Fibroblast of villous mesenchyme (primary cell): ENCODE results near the gene NIPSNAP3A. TPM values are rescaled to one million over a fixed set of nuclear protein-coding genes. Genes with fewer than 3 reads are reported as not detected.
A peak's percentile ranks its signal among the peaks of the same experiment; 100 is the strongest.
"Not testable (repeated sequence)": the region's sequence is repeated elsewhere in the genome, so short reads cannot be mapped to it uniquely, and the experiment has no call there.

Experiments
- DNase-seq: peaks from one replicate; pipeline ENCODE4 v3.0.0-alpha.2; 2010; ENCODE audit warnings: low read depth
- H3K4me3 ChIP-seq: 2 replicates; pipeline ENCODE4 v1.5.1; 2011; ENCODE audit warnings: low read depth, mild to moderate bottlenecking, low read length
- total RNA-seq: library from RNA; depleted of rRNA; stranded (reverse); fragments of >200 nt; gene quantifications from 2 replicates; pipeline ENCODE4 v1.2.3, GENCODE V29; 2012
- TF ChIP-seq, protein P1 (sequence below): IDR thresholded peaks from 2 replicates; pipeline ENCODE4 v1.5.1; 2012; ENCODE audit warnings: low read depth, mild to moderate bottlenecking, low read length; ENCODE audit not compliant: insufficient read depth

Gene NIPSNAP3A
- total RNA-seq = 40.6 and 51.4 TPM in 2 replicates

DNA sequence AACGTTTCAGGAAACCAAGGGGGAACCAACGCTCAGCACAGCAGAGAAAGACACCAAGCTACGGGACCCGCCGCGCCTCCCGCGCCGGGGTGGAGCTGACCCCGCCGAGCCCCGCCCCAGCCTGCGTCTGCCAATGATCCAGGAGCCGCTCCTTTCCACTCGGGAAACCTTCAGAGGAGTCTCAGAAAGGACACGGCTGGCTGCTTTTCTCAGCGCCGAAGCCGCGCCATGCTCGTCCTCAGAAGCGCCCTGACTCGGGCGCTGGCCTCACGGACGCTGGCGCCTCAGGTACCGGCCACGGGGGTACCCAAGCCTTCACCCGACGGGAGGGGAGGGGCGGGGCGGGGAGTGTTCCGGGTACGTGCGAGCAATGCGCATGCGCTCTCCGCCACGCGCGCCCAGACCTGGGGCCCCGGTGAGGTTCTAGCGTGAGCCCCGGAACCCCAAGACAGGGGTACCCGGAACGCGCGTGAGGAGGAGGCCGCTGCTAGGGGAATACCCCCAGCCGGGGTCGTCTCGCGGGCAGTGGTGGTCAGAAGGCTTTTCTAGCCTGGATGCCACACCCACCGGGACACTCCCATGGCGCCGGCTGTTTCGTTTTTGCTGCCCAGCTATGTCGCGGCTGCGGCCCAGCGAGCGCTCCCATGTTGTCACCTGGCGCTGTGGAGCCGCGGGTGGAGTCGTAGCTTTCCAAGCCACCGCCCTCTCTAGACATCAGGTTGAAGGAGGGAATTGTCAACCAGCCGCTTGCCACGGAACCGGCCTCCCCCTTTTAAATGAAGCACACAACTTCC, at the start of gene NIPSNAP3A:
Gene NIPSNAP3A (plus strand): TSS at position 119 of the 794 bp plus-strand sequence. CDS start 110 bp downstream, at position 229.
- peak; percentile 70 for DNase-seq
- TF ChIP-seq, protein P1, sequence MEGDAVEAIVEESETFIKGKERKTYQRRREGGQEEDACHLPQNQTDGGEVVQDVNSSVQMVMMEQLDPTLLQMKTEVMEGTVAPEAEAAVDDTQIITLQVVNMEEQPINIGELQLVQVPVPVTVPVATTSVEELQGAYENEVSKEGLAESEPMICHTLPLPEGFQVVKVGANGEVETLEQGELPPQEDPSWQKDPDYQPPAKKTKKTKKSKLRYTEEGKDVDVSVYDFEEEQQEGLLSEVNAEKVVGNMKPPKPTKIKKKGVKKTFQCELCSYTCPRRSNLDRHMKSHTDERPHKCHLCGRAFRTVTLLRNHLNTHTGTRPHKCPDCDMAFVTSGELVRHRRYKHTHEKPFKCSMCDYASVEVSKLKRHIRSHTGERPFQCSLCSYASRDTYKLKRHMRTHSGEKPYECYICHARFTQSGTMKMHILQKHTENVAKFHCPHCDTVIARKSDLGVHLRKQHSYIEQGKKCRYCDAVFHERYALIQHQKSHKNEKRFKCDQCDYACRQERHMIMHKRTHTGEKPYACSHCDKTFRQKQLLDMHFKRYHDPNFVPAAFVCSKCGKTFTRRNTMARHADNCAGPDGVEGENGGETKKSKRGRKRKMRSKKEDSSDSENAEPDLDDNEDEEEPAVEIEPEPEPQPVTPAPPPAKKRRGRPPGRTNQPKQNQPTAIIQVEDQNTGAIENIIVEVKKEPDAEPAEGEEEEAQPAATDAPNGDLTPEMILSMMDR = no peak
- H3K4me3 ChIP-seq = peak within 1 kb of the TSS; percentile 85

DNA sequence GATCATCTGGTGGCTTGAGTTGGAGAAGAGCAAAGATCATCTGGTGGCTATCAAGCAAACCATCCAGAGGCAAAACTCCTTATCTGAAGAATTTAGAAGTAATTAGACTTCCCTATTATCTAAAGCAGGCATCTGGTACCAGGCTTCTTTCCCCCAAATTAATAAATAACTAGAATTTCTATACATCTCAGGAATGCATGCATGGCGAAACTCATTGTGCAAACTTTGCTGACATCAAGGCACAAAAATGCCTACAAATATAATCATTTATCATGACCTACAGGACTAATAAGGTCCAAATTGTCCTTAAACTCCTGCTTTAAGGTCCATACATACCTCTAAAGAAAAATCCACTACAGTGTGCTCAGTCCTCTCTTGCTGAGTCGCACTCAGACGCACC, 47.2 kb upstream of the NIPSNAP3A start:
- DNase-seq = no peak
- TF ChIP-seq, protein P1 = no peak

DNA sequence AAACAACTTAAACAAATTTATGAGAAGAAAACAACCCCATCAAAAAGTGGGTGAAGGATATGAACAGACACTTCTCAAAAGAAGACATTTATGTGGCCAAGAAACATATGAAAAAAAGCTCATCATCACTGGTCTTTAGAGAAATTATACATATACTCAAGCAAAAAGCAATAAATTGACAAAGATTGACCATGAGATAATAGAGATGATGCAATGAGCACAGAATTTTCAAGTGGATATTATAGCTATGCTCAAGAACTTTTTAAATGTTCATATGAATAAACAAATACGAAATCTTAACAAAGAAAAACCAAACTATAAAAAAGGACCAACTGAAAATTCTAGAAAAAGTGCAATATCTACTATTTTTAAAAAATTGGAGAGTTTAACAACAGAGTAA, 38.7 kb upstream of the NIPSNAP3A start:
- not testable (repeated sequence) for H3K4me3 ChIP-seq, DNase-seq

More for the DNA sequence above, 47.2 kb upstream of the NIPSNAP3A start:
- no peak overlapping the region for H3K4me3 ChIP-seq

DNA sequence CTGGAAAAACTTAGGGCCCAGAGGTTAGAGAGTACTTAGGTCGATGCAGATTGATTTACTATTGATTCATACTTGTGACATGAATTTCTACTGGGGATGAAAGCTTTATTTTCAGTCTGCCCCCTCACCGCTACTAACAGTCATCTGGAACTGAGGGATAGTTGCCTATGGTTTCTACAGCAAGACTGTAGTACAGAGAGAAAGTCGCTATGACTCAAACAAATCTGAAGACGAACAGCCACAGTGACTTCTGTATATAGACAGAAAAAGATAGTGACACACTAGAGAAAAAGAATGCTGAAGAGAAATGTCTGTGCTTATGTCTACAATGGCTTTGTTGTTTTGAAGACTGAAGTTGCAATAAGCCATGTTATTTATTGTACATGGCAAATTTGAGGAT, 35.9 kb upstream of the NIPSNAP3A start:
- H3K4me3 ChIP-seq = no peak overlapping the region
- DNase-seq = no peak
- TF ChIP-seq, protein P1 = no peak

DNA sequence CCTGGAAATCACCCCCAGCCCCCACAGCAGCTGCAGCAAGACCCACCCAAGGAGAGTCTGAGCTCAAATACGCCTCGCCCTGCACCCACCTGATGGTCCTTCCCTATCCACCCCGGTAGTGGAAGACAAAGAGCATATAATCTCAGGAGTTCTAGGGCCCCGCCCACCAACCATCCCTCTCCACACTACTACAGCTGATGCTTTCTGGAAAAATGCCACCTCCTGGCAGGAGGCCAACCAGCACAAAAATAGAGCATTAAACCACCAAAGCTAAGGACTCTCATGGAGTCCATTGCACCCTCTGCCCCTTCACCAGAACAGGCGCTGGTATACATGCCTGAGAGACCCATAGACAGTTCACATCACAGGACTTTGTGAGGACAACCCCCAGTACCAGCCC, 22.5 kb upstream of the NIPSNAP3A start:
- TF ChIP-seq, protein P1 = no peak
- no peak overlapping the region for H3K4me3 ChIP-seq
- DNase-seq = no peak

DNA sequence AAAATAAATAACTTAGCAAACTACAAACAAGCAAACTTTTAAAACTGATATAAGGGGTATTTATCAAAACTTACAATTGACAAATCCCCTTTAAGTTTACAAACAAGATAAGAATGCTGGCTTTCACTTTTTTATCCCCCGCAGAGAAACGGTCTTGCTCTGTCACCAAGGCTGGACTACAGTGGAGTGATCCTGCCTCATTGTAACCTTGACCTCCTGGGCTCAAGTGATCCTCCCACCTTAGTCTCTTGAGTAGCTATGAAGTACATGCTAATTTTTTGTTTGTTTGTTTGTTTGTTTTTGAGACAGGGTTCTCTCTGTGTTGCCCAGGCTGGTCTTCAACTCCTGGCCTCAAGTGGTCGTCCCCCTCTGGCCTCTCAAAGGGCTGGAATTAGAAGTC, 9.0 kb upstream of the NIPSNAP3A start:
- TF ChIP-seq, protein P1 = no peak
- no peak for DNase-seq
- no peak overlapping the region for H3K4me3 ChIP-seq

DNA sequence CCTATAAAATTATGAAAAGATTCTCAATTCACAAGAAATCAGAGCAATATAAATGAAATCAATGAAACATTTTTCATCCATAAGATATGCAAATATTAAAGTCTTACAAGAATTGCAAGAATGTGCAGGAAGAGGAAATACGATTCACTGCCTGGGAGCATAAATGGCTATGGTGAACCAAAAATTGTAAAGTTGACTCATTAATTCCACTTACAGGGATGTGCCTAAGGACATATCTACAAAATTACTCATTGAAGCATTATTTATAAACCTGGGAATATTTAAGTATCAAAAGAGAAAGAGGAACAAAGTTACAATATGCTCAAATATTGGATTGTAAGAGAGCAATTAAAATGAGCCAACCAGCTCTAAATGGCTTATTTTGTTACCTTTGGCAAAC, 6.9 kb upstream of the NIPSNAP3A start:
- no peak for DNase-seq
- H3K4me3 ChIP-seq = no peak overlapping the region
- TF ChIP-seq, protein P1 = no peak
